Measurements from ENCODE around the gene ATXN7L1.
"Not testable (repeated sequence)": the region's sequence is repeated elsewhere in the genome, so short reads cannot be mapped to it uniquely, and the experiment has no call there.

ATXN7L1 gene

DNA sequence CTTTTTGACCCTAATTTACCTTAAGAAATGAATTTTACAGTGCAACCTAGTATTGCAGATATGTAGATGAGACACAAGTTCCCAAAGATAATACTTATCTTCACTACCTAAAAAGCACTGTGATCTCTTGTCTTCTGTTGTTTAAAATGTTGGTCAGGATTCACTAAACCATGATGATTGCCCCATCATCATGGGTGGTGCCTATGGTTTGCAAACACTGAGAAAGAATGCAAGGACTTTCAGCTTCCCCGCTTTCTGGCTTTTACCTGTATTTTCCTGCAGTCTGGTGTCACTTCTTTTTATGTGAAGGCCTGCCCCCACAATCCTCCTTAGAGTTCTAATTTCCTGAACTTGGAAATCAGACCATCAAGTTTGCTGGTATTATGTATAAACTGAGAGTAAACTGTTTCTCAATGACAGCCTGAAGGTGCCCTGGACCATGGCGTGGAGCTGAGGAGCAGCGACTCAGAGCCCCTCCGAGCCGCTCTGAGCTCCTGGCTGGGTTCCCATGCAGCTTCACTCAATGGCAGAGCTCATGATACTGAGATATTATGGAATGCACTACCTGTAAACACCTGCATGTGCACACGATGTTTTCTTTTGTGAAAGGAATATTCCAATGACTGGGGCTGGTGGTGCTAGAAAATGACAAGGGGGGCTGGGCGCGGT lies 176.7 kb downstream of the ATXN7L1 start:
- Histone ChIP-seq H3K27ac (no peak overlapping the region), H3K36me3 (replicated peaks) (no peaks in the 10 kb centered on the region), H3K27me3 (replicated peaks) (no peaks in the 10 kb centered on the region), H3K4me3 (ENCODE audit: low read depth, low read length) (no peak overlapping the region)
- TF ChIP-seq, protein P1, sequence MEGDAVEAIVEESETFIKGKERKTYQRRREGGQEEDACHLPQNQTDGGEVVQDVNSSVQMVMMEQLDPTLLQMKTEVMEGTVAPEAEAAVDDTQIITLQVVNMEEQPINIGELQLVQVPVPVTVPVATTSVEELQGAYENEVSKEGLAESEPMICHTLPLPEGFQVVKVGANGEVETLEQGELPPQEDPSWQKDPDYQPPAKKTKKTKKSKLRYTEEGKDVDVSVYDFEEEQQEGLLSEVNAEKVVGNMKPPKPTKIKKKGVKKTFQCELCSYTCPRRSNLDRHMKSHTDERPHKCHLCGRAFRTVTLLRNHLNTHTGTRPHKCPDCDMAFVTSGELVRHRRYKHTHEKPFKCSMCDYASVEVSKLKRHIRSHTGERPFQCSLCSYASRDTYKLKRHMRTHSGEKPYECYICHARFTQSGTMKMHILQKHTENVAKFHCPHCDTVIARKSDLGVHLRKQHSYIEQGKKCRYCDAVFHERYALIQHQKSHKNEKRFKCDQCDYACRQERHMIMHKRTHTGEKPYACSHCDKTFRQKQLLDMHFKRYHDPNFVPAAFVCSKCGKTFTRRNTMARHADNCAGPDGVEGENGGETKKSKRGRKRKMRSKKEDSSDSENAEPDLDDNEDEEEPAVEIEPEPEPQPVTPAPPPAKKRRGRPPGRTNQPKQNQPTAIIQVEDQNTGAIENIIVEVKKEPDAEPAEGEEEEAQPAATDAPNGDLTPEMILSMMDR (IDR thresholded peaks at IDR 0.05; ENCODE audit: low read depth, low read length, missing control alignments), result no peak
- no peak for DNase-seq
- in situ Hi-C loops (cut with HindIII; ENCODE audit: low pct_ligation_motif_present, low sequenced_read_pairs), result no loop called here

DNA sequence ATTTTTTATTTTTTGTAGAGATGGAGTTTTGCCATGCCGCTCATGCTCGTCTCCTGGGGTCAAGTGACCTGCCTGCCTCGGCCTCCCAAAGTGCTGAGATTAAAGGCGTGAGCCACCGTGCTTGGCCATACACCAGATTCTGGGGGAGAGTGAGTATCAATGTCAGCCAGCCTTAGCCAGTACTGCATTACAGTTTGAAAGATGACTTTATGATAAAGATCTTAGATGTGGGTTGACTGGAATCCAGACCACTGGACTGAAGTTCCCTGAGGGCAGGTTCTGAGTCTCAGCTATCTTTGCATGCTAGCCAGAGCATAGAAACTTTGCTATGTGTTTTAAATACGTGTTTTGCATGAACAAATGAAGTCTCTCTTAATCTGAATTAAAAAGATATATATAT lies 177.9 kb downstream of the ATXN7L1 start:
- in situ Hi-C loops (cut with HindIII; ENCODE audit: low pct_ligation_motif_present, low sequenced_read_pairs), result no loop called here
- H3K27ac ChIP-seq, result no peak overlapping the region
- H3K27me3 ChIP-seq (replicated peaks), result no peaks in the 10 kb centered on the region
- no peak for DNase-seq
- TF ChIP-seq, protein P1 (IDR thresholded peaks at IDR 0.05; ENCODE audit: low read depth, low read length, missing control alignments), result no peak
- no peak overlapping the region for H3K4me3 ChIP-seq (ENCODE audit: low read depth, low read length)
- H3K36me3 ChIP-seq (replicated peaks), result no peaks in the 10 kb centered on the region

DNA sequence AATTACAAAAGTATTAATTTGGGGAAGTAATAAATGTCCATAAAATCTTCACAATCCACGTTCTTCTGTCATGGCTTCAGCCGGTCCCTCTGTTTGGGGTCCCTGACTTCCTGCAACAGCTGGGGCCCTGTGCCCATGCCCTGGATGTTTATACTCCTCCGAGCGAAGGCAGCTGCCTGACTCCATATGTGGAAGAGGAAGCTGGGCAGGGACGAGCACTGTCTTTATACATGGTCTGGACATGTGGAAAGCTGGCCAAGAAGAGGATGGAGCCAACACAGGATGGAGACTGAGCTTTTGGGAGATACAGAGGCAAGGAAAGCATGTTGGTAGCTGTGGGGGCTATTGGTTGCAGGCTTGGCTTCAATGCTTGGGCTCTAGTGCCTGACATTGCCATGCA lies 178.6 kb downstream of the ATXN7L1 start:
- H3K4me3 ChIP-seq (ENCODE audit: low read depth, low read length), result no peak overlapping the region
- H3K36me3 ChIP-seq (replicated peaks), result no peaks in the 10 kb centered on the region
- DNase-seq, result no peak
- TF ChIP-seq, protein P1 (IDR thresholded peaks at IDR 0.05; ENCODE audit: low read depth, low read length, missing control alignments), result no peak
- no peaks in the 10 kb centered on the region for H3K27me3 ChIP-seq (replicated peaks)
- in situ Hi-C loops (cut with HindIII; ENCODE audit: low pct_ligation_motif_present, low sequenced_read_pairs), result no loop called here
- no peak overlapping the region for H3K27ac ChIP-seq

DNA sequence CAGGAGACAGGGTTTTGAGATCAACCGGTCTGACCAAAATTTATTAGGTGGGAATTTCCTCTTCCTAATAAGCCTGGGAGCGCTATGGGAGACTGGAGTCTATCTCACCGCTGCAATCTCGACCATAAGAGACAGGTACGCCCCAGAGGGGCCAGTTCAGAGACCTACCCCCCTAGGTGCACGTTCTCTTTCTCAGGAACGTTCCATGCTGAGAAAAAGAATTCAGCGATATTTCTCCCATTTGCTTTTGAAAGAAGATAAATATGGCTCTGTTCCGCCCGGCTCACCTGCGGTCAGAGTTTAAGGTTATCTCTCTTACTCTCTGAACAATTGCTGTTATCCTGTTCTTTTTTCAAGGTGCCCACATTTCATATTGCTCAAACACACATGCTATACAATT lies 179.2 kb downstream of the ATXN7L1 start:
- in situ Hi-C loops (cut with HindIII; ENCODE audit: low pct_ligation_motif_present, low sequenced_read_pairs); H3K4me3 ChIP-seq (ENCODE audit: low read depth, low read length); H3K27ac ChIP-seq; H3K36me3 ChIP-seq (replicated peaks); DNase-seq; H3K27me3 ChIP-seq (replicated peaks): not testable (repeated sequence)

DNA sequence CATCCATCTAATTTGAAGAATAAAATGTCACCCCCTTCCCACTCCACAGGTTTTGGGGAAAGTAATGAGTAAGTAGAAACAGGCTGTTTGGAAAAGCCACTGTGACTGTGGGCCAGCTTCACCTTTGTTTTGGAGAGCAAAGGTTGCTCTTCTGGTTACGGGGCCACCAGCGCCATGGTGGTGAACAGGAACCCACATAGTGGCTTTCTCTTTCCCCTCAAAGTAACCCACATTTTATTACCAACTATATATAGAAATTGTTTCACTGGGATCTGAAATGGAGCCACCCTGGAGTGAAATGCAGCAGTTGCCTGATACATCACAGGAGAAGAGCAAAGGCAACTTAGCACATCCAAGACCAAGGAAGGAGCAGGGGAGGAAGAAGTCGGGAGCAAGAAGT lies 182.8 kb downstream of the ATXN7L1 start:
- H3K27ac ChIP-seq, result no peak overlapping the region
- H3K36me3 ChIP-seq (replicated peaks), result no peaks in the 10 kb centered on the region
- TF ChIP-seq, protein P1 (IDR thresholded peaks at IDR 0.05; ENCODE audit: low read depth, low read length, missing control alignments), result no peak
- no peak overlapping the region for H3K4me3 ChIP-seq (ENCODE audit: low read depth, low read length)
- in situ Hi-C loops (cut with HindIII; ENCODE audit: low pct_ligation_motif_present, low sequenced_read_pairs), result no loop called here
- H3K27me3 ChIP-seq (replicated peaks), result no peaks in the 10 kb centered on the region
- DNase-seq, result no peak

DNA sequence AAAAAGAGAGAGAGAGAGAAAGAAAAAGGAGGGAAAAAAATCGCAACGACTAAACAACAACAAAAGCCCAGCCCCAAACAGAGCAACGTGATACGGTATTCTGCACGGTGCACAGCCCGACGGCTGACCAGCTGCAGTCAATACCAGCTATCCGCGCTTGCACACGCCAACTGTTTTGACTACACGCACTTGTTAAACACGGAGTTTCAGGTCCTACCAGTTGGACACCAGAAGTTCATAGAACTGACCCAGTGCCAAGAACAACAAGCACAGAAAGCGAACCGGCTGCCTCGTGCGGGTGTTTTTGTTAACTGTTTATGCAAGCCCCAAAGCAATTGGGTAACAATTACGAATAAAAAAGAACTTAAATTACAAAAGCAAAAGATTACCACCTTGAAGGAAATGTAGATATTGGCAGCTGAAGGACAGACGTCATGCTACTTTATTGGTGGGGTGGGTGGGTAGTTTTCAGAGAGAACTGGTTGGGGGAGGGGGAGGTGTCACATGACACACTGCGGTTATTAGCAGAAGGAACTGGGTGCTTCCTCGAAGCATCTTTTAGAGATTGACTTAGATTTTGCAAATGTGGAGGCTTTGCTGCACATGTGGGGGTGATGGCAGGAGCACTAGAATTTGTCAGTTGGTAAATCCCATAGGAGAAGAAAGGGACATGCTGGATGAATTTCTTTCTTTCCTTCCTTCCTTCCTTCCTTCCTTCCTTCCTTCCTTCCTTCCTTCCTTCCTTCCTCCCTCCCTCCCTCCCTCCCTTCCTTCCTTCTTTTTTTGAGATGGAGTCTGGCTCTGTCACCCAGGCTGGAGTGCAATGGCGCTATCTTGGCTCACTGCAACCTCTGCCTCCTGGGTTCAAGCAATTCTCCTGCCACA lies 184.5 kb downstream of the ATXN7L1 start:
- Histone ChIP-seq H3K36me3 (replicated peaks) (no peaks in the 10 kb centered on the region), H3K4me3 (ENCODE audit: low read depth, low read length) (peak overlapping the region; percentile 55), H3K27me3 (replicated peaks) (no peaks in the 10 kb centered on the region), H3K27ac (no peak overlapping the region)
- peak; percentile 75 for DNase-seq
- TF ChIP-seq, protein P1 (IDR thresholded peaks at IDR 0.05; ENCODE audit: low read depth, low read length, missing control alignments), result no peak
- in situ Hi-C loops (cut with HindIII; ENCODE audit: low pct_ligation_motif_present, low sequenced_read_pairs), result no loop called here
